ENCODE measurements around the gene PREX1. TPM values are rescaled to one million over a fixed set of nuclear protein-coding genes. Genes with fewer than 3 reads are reported as not detected.

The PREX1 gene
- total RNA-seq, 1 experiment from 2014 or later, result 34.3 TPM

- H3K27me3 ChIP-seq (replicated peaks), result no peaks in the 10 kb centered on the region
- H3K9me3 ChIP-seq (replicated peaks), result no peaks in the 10 kb centered on the region
- DNase-seq (ENCODE audit: low read depth in 1 of 2, low spot score in 2 of 2), result no peak
- peaks cover 11% of the 10 kb centered on the region for H3K36me3 ChIP-seq
- H3K4me1 ChIP-seq (replicated peaks), result peaks cover 24% of the 10 kb centered on the region
- no peak overlapping the region for H3K4me3 ChIP-seq
- no peak overlapping the region for H3K27ac ChIP-seq
Measured at GRCh38 chr20:48721324-48722001, 106.3 kb downstream of the PREX1 start.

DNA sequence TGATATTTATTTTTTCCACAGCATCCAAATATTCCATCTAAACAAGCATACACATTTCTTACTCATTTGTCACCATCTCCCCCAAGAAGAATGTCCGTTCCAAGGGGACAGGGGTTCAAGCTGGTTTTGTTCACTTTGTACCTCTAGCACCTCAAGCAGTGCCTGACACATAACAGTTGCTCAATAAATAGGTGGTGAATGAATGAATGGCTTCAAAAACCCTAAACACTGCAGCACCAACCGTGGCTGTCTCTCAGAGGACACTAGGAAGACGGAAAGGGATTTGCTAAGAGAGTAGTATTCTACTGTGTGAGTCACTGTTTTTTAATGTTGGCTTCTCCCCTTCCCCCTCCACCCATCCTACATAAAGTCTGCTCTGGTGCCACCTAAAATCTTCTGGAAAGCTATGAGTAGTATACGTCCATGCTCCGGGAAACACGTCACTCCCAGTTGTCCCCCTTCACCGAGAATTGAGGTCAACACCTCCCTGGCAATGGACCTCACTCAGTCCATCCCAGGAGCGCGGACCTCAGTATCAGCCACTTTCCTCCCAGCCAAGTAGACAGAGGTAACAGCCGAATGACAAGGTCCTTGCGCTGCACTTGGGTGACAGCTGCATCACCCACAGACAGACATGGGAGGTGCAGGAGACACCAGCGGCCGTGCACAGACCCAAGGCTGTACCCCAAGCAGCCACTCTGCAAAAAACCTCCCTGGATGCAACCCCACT is 107.4 kb downstream of the PREX1 start:
- no peak for DNase-seq (ENCODE audit: low read depth in 1 of 2, low spot score in 2 of 2)
- H3K27me3 ChIP-seq (replicated peaks), result no peaks in the 10 kb centered on the region
- peaks cover 5% of the 10 kb centered on the region for H3K36me3 ChIP-seq
- no peak overlapping the region for H3K27ac ChIP-seq
- H3K4me3 ChIP-seq, result no peak overlapping the region
- peaks cover 24% of the 10 kb centered on the region for H3K4me1 ChIP-seq (replicated peaks)
- no peaks in the 10 kb centered on the region for H3K9me3 ChIP-seq (replicated peaks)

DNA sequence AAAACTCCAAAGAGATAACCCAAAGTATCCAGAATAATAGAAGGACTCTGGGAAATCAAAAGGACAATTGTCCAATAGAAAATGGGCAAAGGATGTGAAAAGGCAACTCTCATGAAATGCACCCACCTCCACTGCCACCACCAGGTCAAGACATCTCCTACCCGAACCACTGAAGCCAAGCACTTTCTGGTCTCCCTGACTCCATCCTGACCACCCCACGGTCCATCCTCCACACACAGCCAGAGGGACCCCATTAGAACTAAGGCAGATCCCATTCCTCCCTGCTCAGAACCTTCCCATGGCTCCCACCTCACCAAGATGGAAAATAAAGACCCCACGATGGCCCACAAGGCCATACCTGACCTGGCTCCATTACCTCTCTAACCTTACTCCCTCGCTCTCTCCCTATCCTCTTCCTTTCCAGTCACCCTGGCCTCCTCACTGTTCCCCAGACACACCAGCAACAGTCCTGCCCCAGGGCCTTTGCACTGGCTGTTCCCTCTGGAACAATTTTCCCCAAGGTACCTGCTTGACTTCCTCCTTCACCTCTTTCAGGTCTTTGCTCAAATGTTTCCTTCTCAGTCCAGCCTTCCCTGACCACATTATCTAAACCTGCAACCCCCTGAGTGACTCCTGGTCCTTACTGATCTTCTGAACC is 108.1 kb downstream of the PREX1 start:
- no peak for DNase-seq (ENCODE audit: low read depth in 1 of 2, low spot score in 2 of 2)
- no peak overlapping the region for H3K4me3 ChIP-seq
- H3K4me1 ChIP-seq (replicated peaks), result peaks cover 24% of the 10 kb centered on the region
- H3K36me3 ChIP-seq, result peaks cover 3% of the 10 kb centered on the region; the same call in 1 of the 2 replicates
- H3K27ac ChIP-seq, result no peak overlapping the region
- no peaks in the 10 kb centered on the region for H3K27me3 ChIP-seq (replicated peaks)
- no peaks in the 10 kb centered on the region for H3K9me3 ChIP-seq (replicated peaks)

GRCh38 chr20:48718786-48719578 is 108.8 kb downstream of the PREX1 start:
- Histone ChIP-seq H3K9me3 (replicated peaks) (no peaks in the 10 kb centered on the region), H3K27ac (no peak overlapping the region), H3K27me3 (replicated peaks) (no peaks in the 10 kb centered on the region), H3K4me1 (replicated peaks) (peaks cover 24% of the 10 kb centered on the region), H3K4me3 (no peak overlapping the region), H3K36me3 (peaks cover 3% of the 10 kb centered on the region; the same call in 1 of the 2 replicates)
- DNase-seq (ENCODE audit: low read depth in 1 of 2, low spot score in 2 of 2), result no peak

GRCh38 chr20:48717680-48718223 is 110.0 kb downstream of the PREX1 start:
- peaks cover 18% of the 10 kb centered on the region for H3K4me1 ChIP-seq (replicated peaks)
- no peak for DNase-seq (ENCODE audit: low read depth in 1 of 2, low spot score in 2 of 2)
- no peaks in the 10 kb centered on the region for H3K9me3 ChIP-seq (replicated peaks)
- no peaks in the 10 kb centered on the region for H3K27me3 ChIP-seq (replicated peaks)
- H3K27ac ChIP-seq, result no peak overlapping the region
- peaks cover 3% of the 10 kb centered on the region; the same call in 1 of the 2 replicates for H3K36me3 ChIP-seq
- no peak overlapping the region for H3K4me3 ChIP-seq

GRCh38 chr20:48717095-48717672 is 110.6 kb downstream of the PREX1 start:
- peaks cover 12% of the 10 kb centered on the region for H3K4me1 ChIP-seq (replicated peaks)
- no peak overlapping the region for H3K27ac ChIP-seq
- no peaks in the 10 kb centered on the region for H3K27me3 ChIP-seq (replicated peaks)
- no peak for DNase-seq (ENCODE audit: low read depth in 1 of 2, low spot score in 2 of 2)
- no peak overlapping the region for H3K4me3 ChIP-seq
- no peaks in the 10 kb centered on the region for H3K9me3 ChIP-seq (replicated peaks)
- no peaks in the 10 kb centered on the region; the same call in 1 of the 2 replicates for H3K36me3 ChIP-seq

GRCh38 chr20:48716541-48716940 is 111.3 kb downstream of the PREX1 start:
- Histone ChIP-seq H3K27me3 (replicated peaks) (no peaks in the 10 kb centered on the region), H3K4me1 (replicated peaks) (peaks cover 6% of the 10 kb centered on the region), H3K36me3 (no peaks in the 10 kb centered on the region; the same call in 1 of the 2 replicates), H3K9me3 (replicated peaks) (no peaks in the 10 kb centered on the region), H3K4me3 (no peak overlapping the region), H3K27ac (no peak overlapping the region)
- no peak for DNase-seq (ENCODE audit: low read depth in 1 of 2, low spot score in 2 of 2)

DNA sequence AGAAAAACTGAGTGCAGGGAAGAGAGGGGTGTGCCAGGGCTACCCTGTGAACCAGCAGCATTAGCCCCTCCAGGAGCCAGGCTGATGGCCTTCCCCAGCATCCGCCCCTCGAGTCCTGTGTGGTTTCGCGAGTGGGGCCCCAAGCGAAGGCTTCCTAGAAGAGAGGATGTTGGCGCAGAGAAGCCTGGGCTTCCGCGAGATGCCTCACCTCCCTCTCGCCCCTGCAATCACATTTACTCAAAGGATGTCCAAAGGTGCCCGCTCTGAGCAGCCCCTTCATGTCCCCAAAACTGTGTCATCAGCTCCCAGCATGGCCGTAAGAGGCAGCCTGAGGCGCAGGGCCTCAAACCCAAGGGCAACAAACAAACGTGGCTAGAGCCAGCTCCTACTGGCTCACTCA is 111.7 kb downstream of the PREX1 start:
- Histone ChIP-seq H3K27ac (no peak overlapping the region), H3K4me3 (no peak overlapping the region), H3K36me3 (no peaks in the 10 kb centered on the region; the same call in 1 of the 2 replicates), H3K9me3 (replicated peaks) (no peaks in the 10 kb centered on the region), H3K4me1 (replicated peaks) (peaks cover 6% of the 10 kb centered on the region), H3K27me3 (replicated peaks) (no peaks in the 10 kb centered on the region)
- no peak for DNase-seq (ENCODE audit: low read depth in 1 of 2, low spot score in 2 of 2)

- no peaks in the 10 kb centered on the region for H3K27me3 ChIP-seq (replicated peaks)
- no peak overlapping the region for H3K4me3 ChIP-seq
- H3K36me3 ChIP-seq, result no peaks in the 10 kb centered on the region; the same call in 1 of the 2 replicates
- H3K27ac ChIP-seq, result no peak overlapping the region
- no peaks in the 10 kb centered on the region for H3K9me3 ChIP-seq (replicated peaks)
- no peaks in the 10 kb centered on the region; the same call in 1 of the 2 replicates for H3K4me1 ChIP-seq (replicated peaks)
- DNase-seq (ENCODE audit: low read depth in 1 of 2, low spot score in 2 of 2), result no peak
Measured at GRCh38 chr20:48714764-48715163, 113.0 kb downstream of the PREX1 start.

GRCh38 chr20:48711696-48712464 is 115.9 kb downstream of the PREX1 start:
- Histone ChIP-seq H3K36me3 (no peaks in the 10 kb centered on the region), H3K9me3 (replicated peaks) (no peaks in the 10 kb centered on the region), H3K27me3 (replicated peaks) (no peaks in the 10 kb centered on the region), H3K27ac (no peak overlapping the region), H3K4me3 (no peak overlapping the region), H3K4me1 (replicated peaks) (no peaks in the 10 kb centered on the region)
- DNase-seq (ENCODE audit: low read depth in 1 of 2, low spot score in 2 of 2), result no peak

DNA sequence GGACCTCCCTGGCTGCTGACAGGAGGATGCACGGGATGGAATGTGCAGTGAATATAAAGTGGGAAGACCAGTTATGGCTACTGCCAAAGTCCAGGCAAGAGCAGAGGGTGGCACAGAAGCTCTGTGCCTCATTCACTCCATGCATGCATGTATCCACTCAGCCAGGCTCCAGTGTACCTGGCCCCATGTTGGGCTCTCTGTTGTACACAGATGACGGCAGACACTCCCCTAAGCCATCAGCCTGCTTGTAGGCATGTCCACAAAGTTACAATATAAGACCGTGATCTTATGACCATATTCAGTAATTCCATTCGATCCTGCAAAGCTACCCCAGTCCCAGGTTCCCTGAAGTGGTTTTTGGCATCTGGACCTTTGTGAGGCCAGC is 116.8 kb downstream of the PREX1 start:
- no peak for DNase-seq (ENCODE audit: low read depth in 1 of 2, low spot score in 2 of 2)
- H3K27ac ChIP-seq, result no peak overlapping the region
- no peak overlapping the region for H3K4me3 ChIP-seq
- H3K9me3 ChIP-seq (replicated peaks), result no peaks in the 10 kb centered on the region
- H3K36me3 ChIP-seq, result no peaks in the 10 kb centered on the region
- no peaks in the 10 kb centered on the region for H3K4me1 ChIP-seq (replicated peaks)
- H3K27me3 ChIP-seq (replicated peaks), result no peaks in the 10 kb centered on the region

DNA sequence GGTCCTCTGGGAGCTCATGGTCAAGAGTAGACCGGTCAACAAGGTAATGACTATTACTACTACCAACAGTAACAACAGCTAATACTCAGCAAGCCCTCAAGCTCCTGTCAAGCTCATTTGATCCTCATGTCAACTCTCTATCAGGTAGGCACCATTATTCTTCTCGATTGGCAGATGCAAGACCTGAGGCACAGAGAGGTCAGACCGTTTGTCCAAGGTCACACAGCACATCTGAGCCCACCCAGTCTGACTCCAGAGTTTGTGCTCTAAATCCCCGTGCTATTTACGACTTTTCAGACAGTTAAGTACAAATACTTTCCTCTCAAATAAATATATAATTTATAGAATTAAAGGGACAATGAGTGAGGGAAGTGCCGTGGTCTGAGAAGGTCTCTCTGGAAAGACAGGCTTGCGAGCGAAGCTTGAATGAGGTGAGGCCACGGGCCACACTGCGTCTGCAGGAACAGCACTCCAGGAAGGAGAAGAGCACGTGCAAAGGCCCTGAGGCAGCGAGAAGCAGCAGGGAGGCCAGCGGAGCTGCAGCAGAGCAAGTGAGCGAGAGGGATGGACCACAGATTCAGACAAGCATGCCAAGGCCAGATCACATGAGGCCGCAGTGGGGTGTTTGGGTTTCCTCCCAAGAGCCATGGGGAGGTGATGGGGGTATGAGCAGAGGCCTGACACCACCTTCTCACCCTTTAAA is 117.3 kb downstream of the PREX1 start:
- no peaks in the 10 kb centered on the region for H3K27me3 ChIP-seq (replicated peaks)
- H3K4me1 ChIP-seq (replicated peaks), result no peaks in the 10 kb centered on the region
- no peak for DNase-seq (ENCODE audit: low read depth in 1 of 2, low spot score in 2 of 2)
- H3K9me3 ChIP-seq (replicated peaks), result no peaks in the 10 kb centered on the region
- no peaks in the 10 kb centered on the region for H3K36me3 ChIP-seq
- H3K4me3 ChIP-seq, result no peak overlapping the region
- no peak overlapping the region for H3K27ac ChIP-seq

Data from SJSA1 (cell line).